ENCODE data around the gene RASGEF1C.

The RASGEF1C gene

DNA sequence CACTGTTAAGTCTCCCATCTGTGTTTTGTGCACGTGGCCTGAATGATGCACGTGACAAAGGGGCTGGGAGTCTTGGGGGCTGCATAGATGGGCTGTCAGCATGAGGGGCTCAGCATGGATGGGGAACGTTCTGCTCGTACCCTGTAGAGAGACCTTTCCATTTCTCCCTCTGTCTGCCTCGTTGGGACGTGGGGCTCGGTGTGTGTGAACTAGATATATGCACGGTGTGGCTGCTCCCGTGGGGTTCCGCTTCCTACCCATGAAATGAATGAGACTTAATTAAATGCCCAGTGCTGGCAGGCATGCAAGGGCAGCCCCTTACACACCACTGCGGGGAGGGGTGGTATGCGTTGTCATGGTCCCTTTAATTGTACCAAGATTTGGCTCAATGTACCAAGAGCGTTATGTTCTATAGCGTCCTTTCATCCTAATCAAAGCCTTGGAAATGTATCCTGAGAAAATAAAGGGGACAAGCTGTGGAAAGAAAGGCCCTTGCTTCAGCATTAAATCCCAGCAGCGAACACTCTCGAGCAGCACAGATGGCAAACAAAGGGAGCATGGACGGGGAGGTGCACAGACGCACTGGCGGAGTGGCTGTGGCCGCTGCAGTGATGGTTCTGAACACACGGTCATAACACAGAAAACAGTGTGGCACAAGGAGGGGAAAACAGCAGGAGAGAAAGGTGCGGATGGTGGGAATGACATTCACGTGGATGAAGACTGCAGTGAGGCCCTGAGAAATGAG is 66.8 kb downstream of the RASGEF1C start:
- Histone ChIP-seq H3K27me3 (ENCODE audit: insufficient read depth, low read length, poor library complexity, severe bottlenecking) (no peaks in the 10 kb centered on the region), H2AFZ (ENCODE audit: low read length) (no peak overlapping the region), H3K79me2 (ENCODE audit: insufficient read depth, low read length) (no peaks in the 10 kb centered on the region), H3K4me1 (ENCODE audit: insufficient read depth, low read length, poor library complexity, severe bottlenecking) (no peaks in the 10 kb centered on the region), H3F3A (ENCODE audit: low read depth) (no peaks in the 10 kb centered on the region), H3K4me3 (ENCODE audit: low read length, poor library complexity, severe bottlenecking) (no peak overlapping the region), H3K9me3 (ENCODE audit: insufficient read depth, low read depth, low read length) (no peaks in the 10 kb centered on the region), H3K9ac (ENCODE audit: low read depth, low read length, poor library complexity, severe bottlenecking) (no peak overlapping the region), H3K4me2 (ENCODE audit: low read depth, low read length, poor library complexity, severe bottlenecking) (no peak overlapping the region), H4K20me1 (ENCODE audit: insufficient read depth, low read length, poor library complexity, severe bottlenecking) (no peaks in the 10 kb centered on the region), H3K36me3 (ENCODE audit: insufficient read depth, low read length) (no peaks in the 10 kb centered on the region), H3K9me2 (replicated peaks; ENCODE audit: low read depth, low read length) (no peaks in the 10 kb centered on the region)
- no peak for TF ChIP-seq EZH2phosphoT487 (IDR thresholded peaks at IDR 0.05; ENCODE audit: borderline replicate concordance)
- TF ChIP-seq, protein P1, sequence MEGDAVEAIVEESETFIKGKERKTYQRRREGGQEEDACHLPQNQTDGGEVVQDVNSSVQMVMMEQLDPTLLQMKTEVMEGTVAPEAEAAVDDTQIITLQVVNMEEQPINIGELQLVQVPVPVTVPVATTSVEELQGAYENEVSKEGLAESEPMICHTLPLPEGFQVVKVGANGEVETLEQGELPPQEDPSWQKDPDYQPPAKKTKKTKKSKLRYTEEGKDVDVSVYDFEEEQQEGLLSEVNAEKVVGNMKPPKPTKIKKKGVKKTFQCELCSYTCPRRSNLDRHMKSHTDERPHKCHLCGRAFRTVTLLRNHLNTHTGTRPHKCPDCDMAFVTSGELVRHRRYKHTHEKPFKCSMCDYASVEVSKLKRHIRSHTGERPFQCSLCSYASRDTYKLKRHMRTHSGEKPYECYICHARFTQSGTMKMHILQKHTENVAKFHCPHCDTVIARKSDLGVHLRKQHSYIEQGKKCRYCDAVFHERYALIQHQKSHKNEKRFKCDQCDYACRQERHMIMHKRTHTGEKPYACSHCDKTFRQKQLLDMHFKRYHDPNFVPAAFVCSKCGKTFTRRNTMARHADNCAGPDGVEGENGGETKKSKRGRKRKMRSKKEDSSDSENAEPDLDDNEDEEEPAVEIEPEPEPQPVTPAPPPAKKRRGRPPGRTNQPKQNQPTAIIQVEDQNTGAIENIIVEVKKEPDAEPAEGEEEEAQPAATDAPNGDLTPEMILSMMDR (conservative IDR thresholded peaks at IDR 0.05; ENCODE audit: low read length) = no peak

DNA sequence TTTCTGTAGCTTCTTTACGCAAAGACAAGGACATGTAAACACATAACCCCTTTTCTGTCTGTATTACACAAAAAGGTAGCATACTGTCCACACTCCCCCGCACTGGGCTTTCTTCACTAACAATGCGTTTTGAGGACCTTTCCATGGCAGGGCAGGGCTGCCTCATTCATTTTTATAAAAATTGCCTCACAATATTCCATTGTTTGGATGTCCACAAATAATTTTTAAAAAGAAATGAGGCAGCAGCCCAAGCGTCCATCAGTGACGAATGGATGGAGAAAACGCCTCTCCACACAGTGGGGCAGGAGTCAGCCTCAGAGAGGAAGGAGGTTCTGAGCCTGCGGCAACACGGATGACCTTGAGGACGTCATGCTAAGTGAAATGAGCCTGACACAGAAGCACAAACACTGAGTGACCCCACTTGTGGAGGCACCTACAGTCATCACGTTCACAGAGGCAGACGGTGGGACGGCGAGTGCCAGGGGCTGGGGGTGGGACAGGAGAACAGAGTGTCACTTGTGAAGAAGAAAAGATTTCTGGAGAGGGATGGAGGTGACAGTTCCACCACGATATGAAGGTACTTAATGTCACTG is 67.8 kb downstream of the RASGEF1C start:
- no peaks in the 10 kb centered on the region for H3K36me3 ChIP-seq (ENCODE audit: insufficient read depth, low read length)
- H3F3A ChIP-seq (ENCODE audit: low read depth) = no peaks in the 10 kb centered on the region
- no peak overlapping the region for H3K4me2 ChIP-seq (ENCODE audit: low read depth, low read length, poor library complexity, severe bottlenecking)
- no peaks in the 10 kb centered on the region for H3K27me3 ChIP-seq (ENCODE audit: insufficient read depth, low read length, poor library complexity, severe bottlenecking)
- no peaks in the 10 kb centered on the region for H4K20me1 ChIP-seq (ENCODE audit: insufficient read depth, low read length, poor library complexity, severe bottlenecking)
- H3K9me2 ChIP-seq (replicated peaks; ENCODE audit: low read depth, low read length) = no peaks in the 10 kb centered on the region
- no peak for TF ChIP-seq EZH2phosphoT487 (IDR thresholded peaks at IDR 0.05; ENCODE audit: borderline replicate concordance)
- TF ChIP-seq, protein P1 (conservative IDR thresholded peaks at IDR 0.05; ENCODE audit: low read length) = no peak
- H3K9ac ChIP-seq (ENCODE audit: low read depth, low read length, poor library complexity, severe bottlenecking) = no peak overlapping the region
- H3K9me3 ChIP-seq (ENCODE audit: insufficient read depth, low read depth, low read length) = no peaks in the 10 kb centered on the region
- H2AFZ ChIP-seq (ENCODE audit: low read length) = no peak overlapping the region
- H3K4me1 ChIP-seq (ENCODE audit: insufficient read depth, low read length, poor library complexity, severe bottlenecking) = no peaks in the 10 kb centered on the region
- no peak overlapping the region for H3K4me3 ChIP-seq (ENCODE audit: low read length, poor library complexity, severe bottlenecking)
- H3K79me2 ChIP-seq (ENCODE audit: insufficient read depth, low read length) = no peaks in the 10 kb centered on the region

DNA sequence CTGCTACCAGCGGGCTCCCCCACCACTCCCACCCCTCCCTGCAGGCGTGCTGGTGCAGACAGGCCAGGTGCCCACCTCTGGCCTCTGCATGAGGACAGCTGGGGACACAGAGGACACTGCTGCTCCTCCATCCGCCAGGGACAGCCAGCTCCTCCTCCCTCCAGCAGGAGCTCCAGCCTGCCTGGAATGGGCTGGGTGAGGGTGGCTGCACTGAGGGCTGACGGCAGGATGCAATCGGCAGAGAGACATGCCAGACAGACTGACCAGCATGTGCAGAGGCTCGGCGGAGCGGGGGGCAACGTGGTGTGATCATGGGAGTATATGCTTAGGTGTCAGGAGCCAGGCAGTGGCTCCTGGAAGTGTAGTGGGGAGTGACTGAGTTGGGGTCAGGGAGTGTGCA is 68.4 kb downstream of the RASGEF1C start:
- Histone ChIP-seq H3K4me1 (ENCODE audit: insufficient read depth, low read length, poor library complexity, severe bottlenecking) (peaks cover 5% of the 10 kb centered on the region), H3K27me3 (ENCODE audit: insufficient read depth, low read length, poor library complexity, severe bottlenecking) (no peaks in the 10 kb centered on the region)

More for the DNA sequence above, 68.4 kb downstream of the RASGEF1C start:
- Histone ChIP-seq H3K9me2 (replicated peaks; ENCODE audit: low read depth, low read length) (no peaks in the 10 kb centered on the region), H3K4me2 (ENCODE audit: low read depth, low read length, poor library complexity, severe bottlenecking) (no peak overlapping the region), H3K9me3 (ENCODE audit: insufficient read depth, low read depth, low read length) (no peaks in the 10 kb centered on the region), H2AFZ (ENCODE audit: low read length) (no peak overlapping the region), H3K79me2 (ENCODE audit: insufficient read depth, low read length) (no peaks in the 10 kb centered on the region), H3F3A (ENCODE audit: low read depth) (no peaks in the 10 kb centered on the region), H4K20me1 (ENCODE audit: insufficient read depth, low read length, poor library complexity, severe bottlenecking) (no peaks in the 10 kb centered on the region), H3K36me3 (ENCODE audit: insufficient read depth, low read length) (no peaks in the 10 kb centered on the region), H3K4me3 (ENCODE audit: low read length, poor library complexity, severe bottlenecking) (no peak overlapping the region), H3K9ac (ENCODE audit: low read depth, low read length, poor library complexity, severe bottlenecking) (no peak overlapping the region)
- TF ChIP-seq, protein P1 (conservative IDR thresholded peaks at IDR 0.05; ENCODE audit: low read length) = no peak
- TF ChIP-seq EZH2phosphoT487 (IDR thresholded peaks at IDR 0.05; ENCODE audit: borderline replicate concordance) = no peak
